Measurements from ENCODE around the gene NOC4L.
"Not testable (repeated sequence)": the region's sequence is repeated elsewhere in the genome, so short reads cannot be mapped to it uniquely, and the experiment has no call there.

Gene NOC4L

GRCh38 chr12:132144115-132144809 lies at the start of gene NOC4L, which contains the start of gene DDX51:
Gene NOC4L (plus strand): TSS chr12:132144457. CDS start chr12:132144489, 32 bp downstream.
Gene DDX51 (minus strand): TSS chr12:132144319. CDS start chr12:132144296, 23 bp downstream.
- peak; percentile 92 for DNase-seq

DNA sequence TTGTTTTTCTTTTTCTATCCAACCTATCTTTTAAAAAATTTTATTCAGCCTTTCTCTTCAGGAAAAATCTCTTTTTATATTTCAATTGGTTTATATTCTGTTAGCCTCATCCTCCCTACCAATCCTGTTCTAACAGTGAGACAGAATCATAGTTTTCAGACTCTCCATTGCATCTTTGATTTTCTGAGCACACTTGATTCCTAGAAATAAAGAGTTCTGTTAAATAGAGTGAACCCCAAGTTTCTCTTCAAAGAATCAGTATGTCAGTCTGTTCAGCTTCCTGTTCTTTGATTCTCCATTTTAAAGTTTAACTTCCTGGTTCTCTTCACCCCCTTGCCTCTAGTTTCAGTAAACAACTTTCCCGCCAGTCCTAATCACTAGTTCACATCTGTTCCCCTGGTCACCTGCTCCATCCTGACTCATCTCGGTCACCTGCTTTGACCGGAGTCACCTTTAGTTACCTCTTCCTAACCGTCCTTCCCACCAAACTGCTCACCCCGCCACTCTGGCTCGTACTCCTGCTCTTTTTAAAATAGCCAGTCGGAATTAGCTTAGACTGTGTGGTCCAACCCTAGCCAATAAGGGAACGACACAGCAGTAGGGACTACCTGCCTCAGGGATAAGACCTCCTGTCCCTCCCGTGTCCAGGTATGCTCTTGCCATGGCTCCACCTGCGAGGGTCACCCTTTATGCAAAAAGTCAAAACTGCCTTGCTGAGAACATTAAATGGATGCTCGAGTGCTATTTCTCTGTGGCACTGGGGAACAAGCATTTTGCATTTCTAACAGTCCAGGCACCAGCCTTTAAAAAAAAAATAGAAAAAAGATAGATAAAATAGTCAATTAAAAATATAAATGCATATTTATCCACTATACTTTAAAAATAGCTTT lies 48.5 kb upstream of the NOC4L start:
- no peak for DNase-seq

DNA sequence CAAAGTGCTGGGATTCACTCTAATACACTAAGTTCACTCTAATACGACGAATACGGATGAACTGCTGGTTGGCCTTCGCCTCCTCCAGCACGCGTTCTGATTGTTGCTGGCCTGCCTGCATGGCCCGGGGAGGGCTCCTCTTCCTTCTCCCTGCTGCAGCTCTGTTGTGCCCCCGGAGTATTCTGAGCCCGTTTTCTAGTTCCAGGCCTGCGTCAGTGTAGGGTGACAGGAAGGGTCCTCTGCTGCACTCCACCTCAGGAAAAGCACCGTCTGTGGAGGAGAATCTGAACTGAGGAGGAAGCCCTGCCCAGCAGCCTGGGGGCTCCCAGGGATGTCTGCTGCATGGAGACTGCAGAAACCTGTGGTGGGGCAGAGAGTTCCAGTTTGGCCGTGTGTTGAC lies 44.5 kb upstream of the NOC4L start:
- no peak for DNase-seq

DNA sequence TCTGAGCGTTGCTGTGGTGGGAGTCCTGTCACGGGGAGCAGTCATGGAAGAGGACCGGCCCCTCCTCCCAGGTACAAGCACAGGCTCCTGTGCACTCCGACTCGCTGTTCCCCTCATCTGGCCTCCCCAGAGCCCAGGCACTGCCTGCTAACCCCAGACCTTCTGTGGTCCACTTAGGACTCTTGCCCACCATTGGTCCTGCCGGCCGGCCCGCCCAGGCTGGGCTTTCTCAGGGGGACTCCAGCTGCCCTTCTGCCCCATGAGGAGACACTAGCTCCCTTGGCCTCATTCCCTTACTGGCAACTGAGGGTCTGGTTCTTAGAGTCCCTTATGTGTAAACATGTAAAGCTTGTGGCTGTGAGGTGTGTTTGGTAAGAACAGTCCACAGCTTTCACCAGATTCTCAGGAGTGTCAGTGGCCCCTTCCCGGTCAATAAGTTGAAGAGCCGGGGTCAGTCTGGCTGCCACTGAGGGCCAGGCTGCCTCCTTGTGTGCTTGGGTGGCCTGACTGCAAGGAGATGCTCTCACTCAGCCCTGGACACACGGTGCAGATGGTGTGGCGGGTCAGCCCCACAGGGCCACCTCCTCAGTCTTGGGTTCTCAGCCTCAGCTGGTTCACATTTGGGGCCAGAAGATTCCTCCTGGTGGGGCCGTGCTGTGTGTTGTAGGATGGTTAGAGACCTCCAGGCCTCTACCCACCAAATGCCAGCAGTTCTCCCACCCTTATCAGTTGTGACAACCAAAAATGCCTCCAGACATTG lies 43.8 kb upstream of the NOC4L start:
- no peak for DNase-seq

GRCh38 chr12:132102297-132102696 lies 42.0 kb upstream of the NOC4L start:
- no peak for DNase-seq

DNA sequence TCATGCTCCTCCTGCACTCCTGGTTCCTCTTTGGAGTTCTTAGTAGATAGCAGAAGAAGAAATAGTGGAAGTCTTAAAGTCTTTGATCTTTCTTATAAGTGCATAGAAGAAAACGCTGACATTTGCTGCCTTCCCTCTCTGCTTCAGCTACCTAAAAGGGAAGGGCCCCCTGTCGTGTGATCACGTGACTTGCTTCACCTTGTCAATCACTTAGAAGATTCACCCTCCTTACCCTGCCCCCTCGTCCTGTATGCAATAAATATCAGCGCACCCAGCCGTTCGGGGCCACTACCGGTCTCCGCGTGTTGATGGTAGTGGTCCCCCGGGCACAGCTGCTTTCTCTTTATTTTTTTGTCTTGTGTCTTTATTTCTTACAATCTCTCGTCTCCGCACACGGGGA lies 41.2 kb upstream of the NOC4L start:
- DNase-seq = not testable (repeated sequence)

DNA sequence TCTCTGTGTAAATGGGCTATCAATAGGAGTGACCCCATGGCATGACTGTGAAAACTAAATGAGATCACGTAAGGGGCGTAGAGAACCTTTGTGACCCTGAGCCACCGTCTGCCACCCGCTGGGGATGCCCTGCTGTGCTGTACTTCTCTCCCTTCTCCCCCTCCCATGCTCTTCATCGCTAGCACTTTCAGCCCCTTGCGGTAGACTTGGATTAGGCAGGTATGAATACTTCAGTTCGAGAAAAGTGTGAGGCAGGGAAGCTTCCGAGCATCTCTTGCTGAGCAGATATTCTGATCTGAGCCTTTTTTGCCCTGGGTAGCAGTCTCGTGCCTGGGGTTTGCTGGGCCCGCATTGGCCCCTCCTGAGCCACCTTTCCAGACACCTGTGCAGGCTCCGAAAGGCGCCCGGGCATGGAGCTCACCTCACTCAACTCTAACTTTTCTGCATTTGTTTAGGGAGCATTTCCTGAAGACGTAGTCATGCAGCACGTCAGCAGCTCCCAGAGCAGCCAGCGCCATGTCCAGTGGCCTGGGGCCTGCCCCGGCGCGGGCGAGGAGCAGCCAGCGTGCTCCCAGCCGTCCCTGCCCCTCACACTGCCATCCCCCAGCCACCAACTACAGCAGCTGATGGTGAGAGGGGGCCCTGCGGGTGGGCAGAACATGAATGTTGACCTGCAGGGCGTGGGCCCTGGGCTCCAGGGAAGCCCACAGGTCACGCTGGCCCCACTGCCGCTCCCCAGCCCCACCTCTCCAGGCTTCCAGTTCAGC lies 40.5 kb upstream of the NOC4L start:
- DNase-seq = no peak

DNA sequence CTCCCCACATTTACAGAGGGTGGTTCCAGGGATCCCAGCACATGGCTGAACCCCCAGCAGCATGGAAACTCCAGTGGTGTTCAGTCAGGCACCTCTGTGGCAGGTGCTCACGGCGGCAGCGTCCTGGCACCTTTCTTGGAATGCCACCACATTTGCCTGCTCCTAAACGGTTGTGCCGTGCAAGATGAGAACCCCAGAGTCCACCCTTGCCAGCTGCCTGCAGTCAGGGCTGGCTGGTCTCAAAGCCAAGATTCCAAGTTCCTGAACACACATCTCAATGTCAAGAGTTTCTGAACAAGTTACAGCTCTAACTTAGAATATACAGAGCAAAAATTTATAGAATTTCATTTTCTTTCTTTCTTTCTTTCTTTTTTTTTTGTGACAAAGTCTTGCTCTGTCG lies 38.8 kb upstream of the NOC4L start:
- no peak for DNase-seq

GRCh38 chr12:132106921-132107320 lies 37.3 kb upstream of the NOC4L start:
- DNase-seq = no peak

- no peak for DNase-seq
Observed at GRCh38 chr12:132108211-132108832, 35.9 kb upstream of the NOC4L start.

DNA sequence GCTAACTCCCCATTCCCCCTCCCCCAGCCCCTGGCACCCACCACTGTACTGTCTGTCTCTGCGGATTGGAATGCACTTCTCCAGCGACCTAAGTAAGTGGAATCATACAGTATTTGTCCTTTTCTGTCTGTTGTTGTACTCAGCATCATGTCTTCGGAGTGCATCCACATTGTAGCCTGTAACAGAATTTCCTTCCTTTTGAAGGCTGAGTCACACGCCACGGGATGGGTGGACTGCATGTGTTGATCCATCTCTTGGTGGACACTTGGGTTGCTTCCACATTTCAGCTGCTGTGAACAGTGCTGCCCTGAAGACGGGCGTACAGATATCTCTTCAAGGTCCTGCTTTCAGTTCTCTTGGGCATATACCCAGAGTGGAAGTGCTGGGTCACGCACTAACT lies 34.5 kb upstream of the NOC4L start:
- no peak for DNase-seq

- DNase-seq = no peak
Observed at GRCh38 chr12:132110677-132111076, 33.6 kb upstream of the NOC4L start.

DNA sequence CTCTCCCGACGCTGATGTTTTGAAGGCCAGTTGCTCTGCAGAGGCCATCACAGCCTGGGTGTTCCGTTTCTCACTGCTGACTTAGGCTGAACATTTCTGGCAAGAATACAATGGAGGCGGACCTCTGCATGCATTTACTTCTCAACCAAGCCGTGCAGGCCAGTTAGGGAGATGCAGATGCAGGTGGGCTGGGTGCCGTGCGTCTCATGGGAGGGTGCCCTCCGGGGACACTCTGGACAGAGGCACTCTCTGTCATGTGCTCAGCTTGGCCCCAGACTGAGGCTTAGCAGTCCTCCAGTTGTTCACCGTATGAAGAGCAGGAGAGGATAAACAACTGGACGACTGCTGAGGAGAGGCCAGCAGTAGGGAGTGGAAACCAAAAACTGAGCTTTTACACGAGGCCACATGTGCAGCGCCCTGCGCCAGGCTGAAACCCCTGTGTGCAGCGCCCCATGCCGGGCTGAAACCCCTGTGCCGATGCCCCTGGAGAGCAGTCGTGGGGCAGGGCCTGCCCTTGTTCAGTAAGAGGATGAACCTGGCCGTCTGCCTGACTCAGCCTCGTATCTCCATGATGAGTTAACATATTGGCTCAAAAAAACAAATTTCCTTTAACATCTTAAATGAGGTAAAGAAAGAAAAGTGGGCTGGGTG lies 32.5 kb upstream of the NOC4L start:
- DNase-seq = no peak

- no peak for DNase-seq
Observed at GRCh38 chr12:132114667-132115066, 29.6 kb upstream of the NOC4L start.

- DNase-seq = no peak
Observed at GRCh38 chr12:132115500-132115899, 28.8 kb upstream of the NOC4L start.

DNA sequence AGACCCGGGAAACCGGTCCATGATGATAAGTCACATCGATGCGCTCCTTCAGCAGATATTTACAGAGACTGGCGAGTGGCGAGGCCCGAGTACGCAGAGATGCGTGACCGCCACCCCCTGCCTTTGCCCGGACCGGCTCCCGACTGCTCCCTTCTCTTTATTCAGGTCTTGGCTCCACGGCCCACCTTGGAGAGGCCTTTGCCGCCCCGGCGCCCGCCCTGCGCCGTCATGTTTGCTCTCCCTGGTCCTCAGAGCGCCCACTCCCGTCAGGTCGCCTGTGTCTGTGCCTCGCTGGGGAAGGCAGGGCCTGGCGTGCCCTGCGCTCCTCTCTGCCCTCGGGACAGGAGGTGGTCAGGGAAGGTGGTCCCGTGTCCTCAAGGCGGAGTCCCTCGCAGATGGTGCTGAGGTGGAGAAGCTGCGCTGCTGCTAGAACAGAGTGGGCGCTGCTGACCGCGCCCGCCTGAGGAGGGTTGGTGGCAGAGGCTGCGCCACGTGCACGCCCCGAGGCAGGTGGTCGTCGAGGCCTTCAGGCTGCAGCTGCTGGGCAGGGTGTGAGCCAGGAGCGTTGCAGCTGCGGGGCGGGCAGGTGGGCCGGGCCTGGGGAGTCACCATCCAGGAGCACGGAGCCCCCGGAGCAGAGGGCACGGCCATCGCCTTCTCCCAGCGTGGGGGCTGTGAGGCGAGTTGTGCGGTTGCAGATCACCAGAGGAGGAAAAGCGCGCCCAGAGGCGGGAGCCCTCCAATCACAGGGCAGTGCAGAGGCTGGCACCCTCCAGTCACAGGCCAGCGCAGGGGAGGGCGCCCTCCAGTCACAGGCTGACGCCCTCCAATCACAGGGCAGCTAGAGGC lies 27.3 kb upstream of the NOC4L start:
- DNase-seq = no peak

DNA sequence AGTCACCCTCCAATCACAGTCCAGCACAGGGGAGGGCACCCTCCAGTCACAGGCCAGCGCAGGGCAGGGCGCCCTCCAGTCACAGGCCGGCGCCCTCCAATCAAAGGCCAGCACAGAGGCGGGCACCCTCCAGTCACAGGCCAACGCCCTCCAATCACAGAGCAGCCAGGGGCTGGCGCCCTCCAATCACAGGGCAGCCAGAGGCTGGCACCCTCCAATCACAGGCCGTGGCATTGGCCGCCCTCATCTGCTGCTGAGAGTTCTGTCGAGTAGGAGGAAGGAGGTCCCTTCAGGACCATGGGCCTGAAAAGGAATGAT lies 26.7 kb upstream of the NOC4L start:
- no peak for DNase-seq

DNA sequence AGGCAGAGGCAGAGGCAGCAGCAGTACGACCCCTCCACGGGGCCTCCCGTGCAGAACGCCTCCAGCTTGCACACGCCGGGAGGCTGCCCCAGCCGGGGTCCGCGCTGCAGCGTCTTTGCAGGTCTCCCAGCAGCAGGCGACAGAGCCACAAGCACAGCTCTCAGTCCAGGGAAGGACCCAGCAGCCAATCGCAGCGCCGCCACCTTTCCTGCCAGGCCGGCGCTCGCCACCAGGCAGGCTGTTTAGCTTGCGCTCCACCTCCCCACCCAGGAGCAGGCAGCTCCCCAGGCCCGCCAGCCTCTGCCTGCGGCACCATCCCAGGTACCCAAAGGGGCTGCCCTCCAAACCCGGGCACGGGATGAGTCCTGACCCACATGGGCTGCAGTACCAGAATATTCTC lies 25.4 kb upstream of the NOC4L start:
- DNase-seq = no peak

DNA sequence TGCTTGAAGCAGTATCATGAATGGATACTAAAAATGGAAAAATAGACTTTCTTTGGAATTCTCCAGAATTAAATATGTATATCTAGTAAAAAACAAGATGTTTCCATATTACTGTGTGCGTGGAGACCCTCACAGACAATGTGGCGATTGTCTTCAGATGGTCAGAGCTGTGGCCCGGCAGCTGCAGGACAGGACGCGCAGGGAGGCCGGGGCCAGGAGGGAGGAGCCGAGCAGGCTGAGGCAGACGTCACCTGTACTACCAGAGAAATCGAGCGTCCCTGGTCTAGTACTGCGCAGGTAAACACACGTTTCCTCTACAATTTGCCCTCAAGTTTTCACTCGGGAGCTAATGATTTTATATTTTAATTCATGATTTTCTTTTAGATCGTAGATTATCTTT lies 23.0 kb upstream of the NOC4L start:
- DNase-seq = no peak

DNA sequence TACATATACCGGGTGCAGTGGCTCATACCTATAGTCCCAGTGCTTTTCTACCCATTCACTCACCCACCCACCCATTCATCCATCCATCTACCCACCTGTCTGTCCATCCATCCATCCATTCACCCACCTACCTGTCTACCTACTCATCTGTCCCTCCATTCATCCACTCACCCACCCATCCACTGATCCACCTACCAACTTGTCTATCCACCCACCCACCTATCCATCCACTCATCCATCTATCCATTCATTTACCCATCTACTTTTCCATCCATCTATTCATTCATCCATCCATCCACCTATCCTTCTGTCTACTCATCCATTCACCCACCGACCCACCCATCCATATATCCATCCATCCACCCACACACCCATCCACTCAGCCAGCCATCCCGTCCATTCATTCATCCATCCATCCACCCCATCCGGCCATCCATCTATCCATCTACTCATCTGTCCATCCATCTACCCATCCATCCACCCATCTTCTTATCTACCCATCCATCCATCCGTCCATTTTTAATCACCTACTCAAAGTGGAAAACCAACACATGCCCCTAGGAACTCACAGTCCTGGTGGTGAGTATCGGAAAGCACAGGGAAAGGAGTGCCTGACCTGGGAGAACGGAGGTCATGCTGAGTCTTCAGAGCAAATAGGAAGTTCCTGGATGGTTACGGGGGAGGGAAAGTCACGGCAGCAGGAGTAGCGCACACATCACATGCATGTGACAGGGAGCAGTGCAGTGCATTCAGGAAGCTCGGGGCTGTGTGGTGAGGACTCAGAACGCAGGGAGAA lies 20.1 kb upstream of the NOC4L start:
- no peak for DNase-seq
